A673 (cell line): ENCODE results near the gene RNU5D-1. TPM values are rescaled to one million over a fixed set of nuclear protein-coding genes. Genes with fewer than 3 reads are reported as not detected.

ENCODE experiments used
- BruUV-seq: library from RNA; stranded (reverse); fragments of 400-500 nt; replicated peaks from 2 replicates; lab custom pipeline; 2021; lab: Mats Ljungman, UMichigan
- CTCF ChIA-PET: fragments of 300-600 bp; sonication (Branson Sonifier 250); formaldehyde crosslinking; loops from one replicate; lab custom pipeline; 2022; ENCODE audit warnings: antibody characterized with exemption; lab: Charles Lee
- POLR2A ChIA-PET: fragments of 300-600 bp; sonication (Branson Sonifier 250); formaldehyde crosslinking; loops from one replicate; lab custom pipeline; 2022; ENCODE audit warnings: antibody characterized with exemption; ENCODE audit not compliant: low non-redundant PET; lab: Charles Lee
- DNase-seq: peaks from one replicate; pipeline ENCODE4 v3.0.0-alpha.2; 2015; ENCODE audit warnings: low spot score
- H3K27ac ChIP-seq: fragments of 200-600 bp; sonication (generic); 2 replicates; pipeline ENCODE4 v1.5.1; 2016; ENCODE audit warnings: mixed run types, low read depth, mild to moderate bottlenecking, mixed read lengths, antibody characterized with exemption, low read length; ENCODE audit not compliant: poor library complexity, severe bottlenecking
- H3K27me3 ChIP-seq: fragments of 200-600 bp; sonication (generic); replicated peaks from 2 replicates; pipeline ENCODE4 v1.6.1; 2017; ENCODE audit warnings: mixed run types, low read depth, mild to moderate bottlenecking, mixed read lengths, antibody characterized with exemption, low read length; ENCODE audit not compliant: insufficient read depth, poor library complexity
- H3K36me3 ChIP-seq: fragments of 200-600 bp; sonication (generic); 2 replicates; pipeline ENCODE4 v1.6.1; 2016; ENCODE audit warnings: mixed run types, mild to moderate bottlenecking, mixed read lengths, antibody characterized with exemption, low read length; ENCODE audit not compliant: insufficient read depth, poor library complexity, severe bottlenecking
- H3K4me1 ChIP-seq: fragments of 200-600 bp; sonication (generic); 2 replicates; pipeline ENCODE4 v1.6.1; 2017; ENCODE audit warnings: mixed run types, mild to moderate bottlenecking, mixed read lengths, antibody characterized with exemption, low read length; ENCODE audit not compliant: insufficient read depth, poor library complexity, severe bottlenecking
- H3K4me3 ChIP-seq: fragments of 200-600 bp; sonication (generic); 2 replicates; pipeline ENCODE4 v1.5.1; 2016; ENCODE audit warnings: low read depth, mixed run types, mild to moderate bottlenecking, mixed read lengths, low read length; ENCODE audit not compliant: poor library complexity, severe bottlenecking
- H3K9me3 ChIP-seq: fragments of 200-600 bp; sonication (generic); 2 replicates; pipeline ENCODE4 v1.6.1; 2016; ENCODE audit warnings: mixed run types, low read depth, mild to moderate bottlenecking, mixed read lengths, antibody characterized with exemption, low read length; ENCODE audit not compliant: poor library complexity, severe bottlenecking
- EZH2 ChIP-seq: fragments of 200-600 bp; sonication (generic); IDR thresholded peaks from 2 replicates; pipeline ENCODE4 v1.6.1; 2017; ENCODE audit warnings: borderline replicate concordance, low read depth, mild to moderate bottlenecking, mixed read lengths, antibody characterized with exemption, low read length; ENCODE audit not compliant: poor library complexity, severe bottlenecking
- intact Hi-C: fragments of 100-400 bp; cut with micrococcal nuclease; formaldehyde crosslinking; loops from one replicate; pipeline ENCODE4 v1.10.0; 2022; ENCODE audit not compliant: unreplicated experiment
- total RNA-seq: library from RNA; stranded (reverse); gene quantifications from 2 replicates; pipeline ENCODE4 v1.2.3, GENCODE V29; 2021
- TF ChIP-seq, protein P1 (sequence below): fragments of 300-800, 200-600 bp; sonication (generic); conservative IDR thresholded peaks from 2 replicates; pipeline ENCODE4 v1.5.1; 2017; ENCODE audit warnings: low read depth, mild to moderate bottlenecking, antibody characterized with exemption, low read length, moderate library complexity, mixed read lengths

RNU5D-1 gene
- total RNA-seq, 1 experiment from 2014 or later = not detected

DNA sequence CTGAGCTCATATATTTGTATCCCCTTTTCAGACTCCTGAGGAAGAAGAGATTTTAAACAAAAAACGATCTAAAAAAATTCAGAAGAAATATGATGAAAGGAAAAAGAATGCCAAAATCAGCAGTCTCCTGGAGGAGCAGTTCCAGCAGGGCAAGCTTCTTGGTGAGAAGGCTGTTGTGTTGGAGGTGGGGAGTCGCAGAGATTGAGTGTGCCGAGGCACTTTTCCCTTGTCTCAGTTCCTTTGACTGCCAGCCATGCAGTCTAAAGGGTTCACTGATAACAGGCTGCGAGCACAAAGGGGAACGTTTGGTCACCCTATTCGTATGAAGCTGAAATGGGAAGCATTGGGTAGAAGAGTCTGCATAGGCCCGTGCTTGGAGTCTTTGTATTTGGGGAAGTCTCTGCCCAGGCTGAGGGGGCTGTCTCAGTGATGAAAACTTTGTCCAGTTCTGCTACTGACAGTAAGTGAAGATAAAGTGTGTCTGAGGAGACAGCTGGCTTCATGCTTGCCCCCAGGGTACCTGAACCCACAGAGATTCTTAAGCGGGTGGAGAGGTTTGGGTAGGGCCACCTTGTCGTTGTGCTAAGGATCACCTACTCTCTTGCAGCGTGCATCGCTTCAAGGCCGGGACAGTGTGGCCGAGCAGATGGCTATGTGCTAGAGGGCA, 47.1 kb upstream of the RNU5D-1 start:
- Histone ChIP-seq H3K9me3 (no peaks in the 10 kb centered on the region), H3K4me3 (peak overlapping the region; percentile 90), H3K4me1 (peaks cover 7% of the 10 kb centered on the region), H3K36me3 (peaks cover 65% of the 10 kb centered on the region), H3K27ac (peak overlapping the region; percentile 94), H3K27me3 (no peaks in the 10 kb centered on the region)
- no TSS peak for BruUV-seq
- DNase-seq = no peak
- intact Hi-C loops = loop anchor here (2.0 to 5.0 kb wide), 2 partner anchors 36 to 63 kb away; no protein-coding TSS in a partner anchor
- TF ChIP-seq, protein P1, sequence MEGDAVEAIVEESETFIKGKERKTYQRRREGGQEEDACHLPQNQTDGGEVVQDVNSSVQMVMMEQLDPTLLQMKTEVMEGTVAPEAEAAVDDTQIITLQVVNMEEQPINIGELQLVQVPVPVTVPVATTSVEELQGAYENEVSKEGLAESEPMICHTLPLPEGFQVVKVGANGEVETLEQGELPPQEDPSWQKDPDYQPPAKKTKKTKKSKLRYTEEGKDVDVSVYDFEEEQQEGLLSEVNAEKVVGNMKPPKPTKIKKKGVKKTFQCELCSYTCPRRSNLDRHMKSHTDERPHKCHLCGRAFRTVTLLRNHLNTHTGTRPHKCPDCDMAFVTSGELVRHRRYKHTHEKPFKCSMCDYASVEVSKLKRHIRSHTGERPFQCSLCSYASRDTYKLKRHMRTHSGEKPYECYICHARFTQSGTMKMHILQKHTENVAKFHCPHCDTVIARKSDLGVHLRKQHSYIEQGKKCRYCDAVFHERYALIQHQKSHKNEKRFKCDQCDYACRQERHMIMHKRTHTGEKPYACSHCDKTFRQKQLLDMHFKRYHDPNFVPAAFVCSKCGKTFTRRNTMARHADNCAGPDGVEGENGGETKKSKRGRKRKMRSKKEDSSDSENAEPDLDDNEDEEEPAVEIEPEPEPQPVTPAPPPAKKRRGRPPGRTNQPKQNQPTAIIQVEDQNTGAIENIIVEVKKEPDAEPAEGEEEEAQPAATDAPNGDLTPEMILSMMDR = no peak
- no peak for TF ChIP-seq EZH2
- POLR2A ChIA-PET = no interaction called here
- CTCF ChIA-PET = no interaction called here

DNA sequence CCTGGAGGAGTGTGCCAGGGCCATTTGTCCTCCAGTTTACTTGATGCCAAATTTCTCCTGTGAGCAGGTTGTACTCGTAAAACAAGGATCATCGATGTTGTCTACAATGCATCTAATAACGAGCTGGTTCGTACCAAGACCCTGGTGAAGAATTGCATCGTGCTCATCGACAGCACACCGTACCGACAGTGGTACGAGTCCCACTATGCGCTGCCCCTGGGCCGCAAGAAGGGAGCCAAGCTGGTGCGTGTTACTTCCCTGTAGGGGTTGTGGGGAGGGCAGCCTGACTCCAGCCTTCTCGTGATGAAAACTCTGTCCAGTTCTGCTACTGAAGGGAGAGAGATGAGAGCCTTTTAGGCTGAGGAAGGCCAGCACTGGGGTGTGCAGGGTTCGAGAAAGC, 46.6 kb upstream of the RNU5D-1 start:
- ChIA-PET POLR2A (no interaction called here), CTCF (no interaction called here)
- Histone ChIP-seq H3K27ac (peak overlapping the region; percentile 94), H3K9me3 (no peaks in the 10 kb centered on the region), H3K4me3 (peak overlapping the region; percentile 90), H3K36me3 (peaks cover 65% of the 10 kb centered on the region), H3K4me1 (peaks cover 7% of the 10 kb centered on the region), H3K27me3 (no peaks in the 10 kb centered on the region)
- TF ChIP-seq, protein P1 = no peak
- no peak for TF ChIP-seq EZH2
- DNase-seq = no peak
- intact Hi-C loops = loop anchor here (2.0 to 5.0 kb wide), 2 partner anchors 35 to 63 kb away; no protein-coding TSS in a partner anchor
- no TSS peak for BruUV-seq

DNA sequence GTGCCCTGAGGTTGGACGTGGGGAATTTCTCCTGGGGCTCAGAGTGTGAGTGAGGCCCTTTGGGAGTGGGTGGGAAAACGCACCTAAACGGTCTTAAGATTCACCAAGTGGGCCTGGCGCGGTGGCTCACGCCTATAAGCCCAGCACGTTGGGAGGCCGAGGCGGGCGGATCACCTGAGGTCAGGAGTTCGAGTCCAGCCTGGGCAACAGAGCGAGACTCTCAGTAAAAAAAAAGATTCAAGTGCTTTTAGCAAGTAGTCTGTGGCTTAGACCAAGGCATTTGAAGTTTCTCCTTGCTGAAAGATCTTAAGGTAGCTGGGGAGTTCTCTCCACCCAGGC, 45.7 kb upstream of the RNU5D-1 start:
- no TSS peak for BruUV-seq
- intact Hi-C loops = loop anchor here (2.0 to 5.0 kb wide), 2 partner anchors 34 to 62 kb away; no protein-coding TSS in a partner anchor
- ChIA-PET CTCF (no interaction called here), POLR2A (no interaction called here)
- Histone ChIP-seq H3K27me3 (no peaks in the 10 kb centered on the region), H3K9me3 (no peaks in the 10 kb centered on the region), H3K27ac (peak overlapping the region; percentile 94), H3K4me3 (peak overlapping the region; percentile 90), H3K4me1 (peaks cover 7% of the 10 kb centered on the region), H3K36me3 (peaks cover 60% of the 10 kb centered on the region)
- no peak for DNase-seq
- no peak for TF ChIP-seq EZH2
- TF ChIP-seq, protein P1 = no peak
